Colonic mucosa (tissue), 4 donors: ENCODE measurements around the gene PLK4. TPM values are rescaled to one million over a fixed set of nuclear protein-coding genes. Genes with fewer than 3 reads are reported as not detected.

Source experiments
- DNase-seq: peaks from one replicate; pipeline ENCODE4 v3.0.0-alpha.2; 2020
- H3K27ac ChIP-seq: fragments of 200-600 bp; one replicate; pipeline ENCODE4 v1.8.0; 2021
- H3K27me3 ChIP-seq: fragments of 200-600 bp; one replicate; pipeline ENCODE4 v1.8.0; 2021
- H3K36me3 ChIP-seq: fragments of 200-600 bp; one replicate; pipeline ENCODE4 v1.8.0; 2021
- H3K4me1 ChIP-seq: fragments of 200-600 bp; one replicate; pipeline ENCODE4 v1.8.0; 2021; ENCODE audit warnings: mild to moderate bottlenecking
- H3K4me3 ChIP-seq: fragments of 200-600 bp; one replicate; pipeline ENCODE4 v1.8.0; 2021
- H3K9ac ChIP-seq, 2 donors: one replicate each; pipeline ENCODE4 v1.7.0; 2013; ENCODE audit warnings: control low read depth in 2 of 2, low read depth in 2 of 2, low read length in 2 of 2
- H3K9me3 ChIP-seq: fragments of 200-600 bp; one replicate; pipeline ENCODE4 v1.8.0; 2021
- CTCF ChIP-seq: fragments of 200-600 bp; IDR thresholded peaks from one replicate; pipeline ENCODE4 v1.8.0; 2022; ENCODE audit warnings: antibody characterized with exemption, mild to moderate bottlenecking
- intact Hi-C: fragments of 100-400 bp; cut with DNase I; formaldehyde crosslinking; loops from one replicate; pipeline ENCODE4 v1.14.1; 2022
- total RNA-seq, 2 donors: library from RNA; stranded (reverse); fragmentation: NEBNext Ultra II Directional in 1 of 2; extraction: Animal tissue kit (Norgen Biotek cat#: 25700) in 1 of 2; gene quantifications; one replicate each; pipeline ENCODE4 v1.2.1, GENCODE V29; 2021
- donor health status: healthy.
- donor health status: DM: no; HTN: no; CAD: no.
- donor health status: DM: no; HTN: no; CAD: no.

Gene PLK4
- total RNA-seq, 2 donors from 2014 or later = 8.8 to 22.6 TPM

- intact Hi-C loops = no loop called here
- Histone ChIP-seq H3K4me3 (no peak overlapping the region), H3K9ac (no peak overlapping the region), H3K27ac (no peak overlapping the region), H3K9me3 (no peaks in the 10 kb centered on the region), H3K27me3 (no peaks in the 10 kb centered on the region), H3K4me1 (no peaks in the 10 kb centered on the region), H3K36me3 (no peaks in the 10 kb centered on the region)
- no peak for DNase-seq
- no peak for TF ChIP-seq CTCF
Observed at GRCh38 chr4:127857641-127858040, 23.1 kb upstream of the PLK4 start.

GRCh38 chr4:127868196-127868595 is 12.5 kb upstream of the PLK4 start:
- Histone ChIP-seq H3K4me1 (no peaks in the 10 kb centered on the region), H3K9ac (no peak overlapping the region), H3K4me3 (no peak overlapping the region), H3K27ac (no peak overlapping the region), H3K9me3 (no peaks in the 10 kb centered on the region), H3K36me3 (no peaks in the 10 kb centered on the region), H3K27me3 (no peaks in the 10 kb centered on the region)
- TF ChIP-seq CTCF = no peak
- intact Hi-C loops = no loop called here
- no peak for DNase-seq

- TF ChIP-seq CTCF = no peak
- Histone ChIP-seq H3K4me3 (no peak overlapping the region), H3K27me3 (no peaks in the 10 kb centered on the region), H3K9me3 (no peaks in the 10 kb centered on the region), H3K9ac (no peak overlapping the region), H3K36me3 (no peaks in the 10 kb centered on the region), H3K4me1 (no peaks in the 10 kb centered on the region), H3K27ac (no peak overlapping the region)
- intact Hi-C loops = no loop called here
- no peak for DNase-seq
Observed at GRCh38 chr4:127870281-127870680, 10.4 kb upstream of the PLK4 start.

GRCh38 chr4:127870688-127871087 is 10.0 kb upstream of the PLK4 start:
- intact Hi-C loops = no loop called here
- Histone ChIP-seq H3K9ac (no peak overlapping the region), H3K4me3 (no peak overlapping the region), H3K4me1 (no peaks in the 10 kb centered on the region), H3K27ac (no peak overlapping the region), H3K27me3 (no peaks in the 10 kb centered on the region), H3K36me3 (no peaks in the 10 kb centered on the region), H3K9me3 (no peaks in the 10 kb centered on the region)
- no peak for TF ChIP-seq CTCF
- no peak for DNase-seq

GRCh38 chr4:127875791-127876190 is 4.9 kb upstream of the PLK4 start:
- Histone ChIP-seq H3K27me3 (no peaks in the 10 kb centered on the region), H3K9ac (no peak overlapping the region), H3K9me3 (no peaks in the 10 kb centered on the region), H3K27ac (no peak overlapping the region), H3K4me3 (no peak overlapping the region), H3K4me1 (no peaks in the 10 kb centered on the region), H3K36me3 (no peaks in the 10 kb centered on the region)
- DNase-seq = no peak
- no peak for TF ChIP-seq CTCF
- intact Hi-C loops = no loop called here

- intact Hi-C loops = loop anchor here (10.0 kb wide), 1 partner anchor 83 kb away; the partner anchor contains the start of genes ABHD18 and MFSD8
- Histone ChIP-seq H3K27me3 (no peaks in the 10 kb centered on the region), H3K27ac (no peak overlapping the region), H3K4me1 (no peaks in the 10 kb centered on the region), H3K36me3 (no peaks in the 10 kb centered on the region), H3K9me3 (no peaks in the 10 kb centered on the region), H3K4me3 (peak overlapping the region; percentile 94), H3K9ac (peak overlapping the region in 1 of 2 donors; percentile 64)
- DNase-seq = no peak
- TF ChIP-seq CTCF = no peak
Observed at GRCh38 chr4:127881563-127881864, 821 bp downstream of the PLK4 start.
